Activated gamma-delta T cell treated with anti-CD3 and anti-CD28 coated beads, Interleukin-2, amount 50 U/mL, for 16 hours (primary cell): Measurements from ENCODE around the gene GASK1B.

ENCODE experiments used
- DNase-seq: peaks from one replicate; pipeline ENCODE4 v3.0.0-alpha.2; 2020; ENCODE audit warnings: low read depth

Gene GASK1B

GRCh38 chr4:158146736-158147135 lies 26.1 kb downstream of the GASK1B start:
- no peak for DNase-seq

GRCh38 chr4:158139086-158139485 lies 33.7 kb downstream of the GASK1B start:
- DNase-seq = no peak

GRCh38 chr4:158134222-158134621 lies 38.6 kb downstream of the GASK1B start:
- no peak for DNase-seq

- no peak for DNase-seq
Observed at GRCh38 chr4:158133551-158133950, 39.3 kb downstream of the GASK1B start.

- DNase-seq = no peak
Observed at GRCh38 chr4:158131027-158131426, 41.8 kb downstream of the GASK1B start.

- DNase-seq = no peak
Observed at GRCh38 chr4:158130204-158130603, 42.6 kb downstream of the GASK1B start.

- DNase-seq = no peak
Observed at GRCh38 chr4:158129694-158130093, 43.1 kb downstream of the GASK1B start.

GRCh38 chr4:158128540-158128939 lies 44.3 kb downstream of the GASK1B start:
- DNase-seq = no peak

GRCh38 chr4:158125310-158125709 lies 47.5 kb downstream of the GASK1B start:
- DNase-seq = no peak
